Testis (tissue), 3 donors: ENCODE results near the gene API5. TPM values are rescaled to one million over a fixed set of nuclear protein-coding genes. Genes with fewer than 3 reads are reported as not detected.
A peak's percentile ranks its signal among the peaks of the same experiment; 100 is the strongest.

ENCODE experiments used
- DNase-seq: peaks from one replicate; pipeline ENCODE4 v3.0.0-alpha.2; 2019
- H3K27ac ChIP-seq, 2 donors: fragments of 200-600 bp; sonication (generic); one replicate each; pipeline ENCODE4 v1.5.1; 2019
- H3K27me3 ChIP-seq: fragments of 200-600 bp; sonication (generic); one replicate; pipeline ENCODE4 v1.5.1; 2019
- H3K36me3 ChIP-seq: fragments of 200-600 bp; sonication (generic); one replicate; pipeline ENCODE4 v1.5.1; 2017; ENCODE audit warnings: low read depth; ENCODE audit errors: missing control alignments
- H3K4me1 ChIP-seq: fragments of 200-600 bp; sonication (generic); one replicate; pipeline ENCODE4 v1.5.1; 2019
- H3K4me3 ChIP-seq, 2 donors: fragments of 200-600 bp; sonication (generic); one replicate each; pipeline ENCODE4 v1.5.1; 2017 to 2019
- H3K9me3 ChIP-seq: fragments of 200-600 bp; sonication (generic); one replicate; pipeline ENCODE4 v1.5.1; 2017
- CTCF ChIP-seq, 3 experiments: fragments of 450-650 bp in 2 of 3; fragments of 200-600 bp in 1 of 3; sonication (generic) in 1 of 3; IDR thresholded peaks; one replicate each; pipeline ENCODE4 v1.5.1; 2016 to 2019; ENCODE audit warnings: antibody characterized with exemption in 3 of 3, mild to moderate bottlenecking in 2 of 3, moderate library complexity in 1 of 3
- POLR2A ChIP-seq: fragments of 450-650 bp; IDR thresholded peaks from one replicate; pipeline ENCODE4 v1.6.1; 2017; ENCODE audit warnings: antibody characterized with exemption, mild to moderate bottlenecking, moderate library complexity
- WGBS, 2 donors: methylation state at CpG; one replicate each; pipeline ENCODE4 v1.1.5; 2018; 5-methylcytosine and 5-hydroxymethylcytosine counted together
- intact Hi-C: fragments of 100-400 bp; cut with DNase I; formaldehyde crosslinking; loops from one replicate; pipeline ENCODE4 v1.15.1; 2023; ENCODE audit warnings: low total_unique reads
- polyA plus RNA-seq: library from polyadenylated mRNA; stranded (reverse); fragments of 350-450 nt; fragmentation: Illumina TruSeq; extraction: RNeasy Lipid Tissue Mini Kit (QIAGEN cat#74804); gene quantifications from one replicate; pipeline ENCODE4 v1.2.3, GENCODE V29; 2014; ENCODE audit warnings: low read depth, low replicate concordance; ENCODE audit not compliant: insufficient read depth
- small RNA-seq, 2 donors: library from RNA; depleted of rRNA; stranded (forward); fragments of <200 nt; gene quantifications; one replicate each; pipeline ENCODE3, GENCODE V24; 2016
- total RNA-seq, 2 donors: library from RNA; depleted of rRNA; stranded (reverse); fragments of >200 nt; gene quantifications; one replicate each; pipeline ENCODE4 v1.2.3, GENCODE V29; 2016

Gene API5
- total and polyA plus RNA-seq, 3 donors from 2014 or later, result 51.4 to 74.9 (median 73.6) TPM

- Histone ChIP-seq H3K27ac (no peak overlapping the region), H3K4me3 (no peak overlapping the region), H3K9me3 (no peaks in the 10 kb centered on the region), H3K36me3 (no peaks in the 10 kb centered on the region), H3K27me3 (no peaks in the 10 kb centered on the region), H3K4me1 (no peaks in the 10 kb centered on the region)
- WGBS, 2 donors, result 87 to 96% methylated on average over 5 of the region's 5 CpGs
- DNase-seq, result no peak
- intact Hi-C loops, result no loop called here
- TF ChIP-seq CTCF (IDR thresholded peaks at IDR 0.05) (no peak), POLR2A (no peak)
Measured at GRCh38 chr11:43392713-43393112, 80.9 kb downstream of the API5 start.

GRCh38 chr11:43393765-43394355, 82.1 kb downstream of the API5 start:
- TF ChIP-seq POLR2A, result no peak
- TF ChIP-seq CTCF (IDR thresholded peaks at IDR 0.05), result no peak
- peak; percentile 23 for DNase-seq
- no peak overlapping the region for H3K27ac ChIP-seq
- H3K36me3 ChIP-seq, result no peaks in the 10 kb centered on the region
- no peaks in the 10 kb centered on the region for H3K4me1 ChIP-seq
- no peak overlapping the region for H3K4me3 ChIP-seq
- H3K27me3 ChIP-seq, result no peaks in the 10 kb centered on the region
- no peaks in the 10 kb centered on the region for H3K9me3 ChIP-seq
- intact Hi-C loops, result no loop called here
- WGBS, 2 donors, result 73 to 74% methylated on average over 2 of the region's 2 CpGs

Small RNA genes within 50 kb of the gene (small RNA-seq; reads per million reads assigned to genes)
- gene RF00019, result 0 reads per million in 2 donors

Other genes with a start within 250 kb of the API5 start
- gene TTC17, start 46.9 kb downstream of the API5 start, total RNA-seq, result 100 to 1,000 TPM; 134 to 141 TPM
- 74.9 TPM for gene TTC17, start 46.9 kb downstream of the API5 start, polyA plus RNA-seq